ENCODE measurements around the gene MYO18A.

The MYO18A gene

DNA sequence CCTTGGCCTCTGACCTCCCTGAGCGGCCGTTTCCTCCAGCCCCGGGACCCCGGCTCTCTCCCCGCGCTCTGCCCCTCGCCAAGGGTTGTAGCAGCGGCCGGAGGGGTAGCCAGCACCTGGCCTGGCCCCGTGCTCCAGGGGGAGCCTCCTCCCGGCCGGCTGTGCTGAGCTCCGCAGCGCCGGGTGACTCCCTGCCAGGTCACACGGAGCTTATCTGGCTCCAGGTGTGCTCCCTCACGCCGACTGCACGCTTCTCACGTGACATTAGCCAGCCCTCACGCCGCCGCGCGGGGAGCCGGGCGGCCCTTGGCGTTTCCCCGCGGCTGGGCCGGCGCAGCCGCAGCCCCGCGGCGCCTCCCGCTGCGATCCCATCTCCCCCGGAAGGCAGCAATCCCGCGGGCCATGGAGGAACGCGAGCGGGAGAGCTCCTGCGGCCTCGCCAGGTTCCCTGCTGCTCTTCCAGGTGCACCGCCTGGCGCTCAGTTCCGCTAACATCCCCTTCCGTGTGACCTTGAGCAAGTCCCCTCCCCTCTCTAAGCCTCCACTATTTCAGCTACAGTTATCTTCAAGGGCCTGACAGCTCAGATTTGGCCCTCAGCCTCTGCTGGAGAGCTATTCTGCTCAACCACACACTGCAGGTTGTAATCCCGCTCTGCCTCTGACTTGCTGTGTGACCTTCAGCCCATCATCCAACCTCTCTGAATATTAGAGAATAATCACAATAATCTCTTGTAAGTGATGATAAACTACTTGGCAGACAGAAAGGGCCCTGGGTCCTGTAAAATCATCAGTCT lies 3.4 kb downstream of the MYO18A start (continued):
- TF ChIP-seq SP7 (tag by site-specific recombination; IDR thresholded peaks at IDR 0.05) (peak; percentile 80), ZNF2 (tag by site-specific recombination; IDR thresholded peaks at IDR 0.05) (0 out of 2 replicates have a peak, but pooled peaks have one; percentile 50), ZEB2 (tag by site-specific recombination; IDR thresholded peaks at IDR 0.05) (peak; percentile 61; the same call in 1 of the 2 replicates), SP3 (tag by site-specific recombination; IDR thresholded peaks at IDR 0.05) (no peak; the same call in 1 of the 2 replicates), ZSCAN16 (tag by site-specific recombination; IDR thresholded peaks at IDR 0.05) (no peak), ZBTB48 (tag by site-specific recombination; IDR thresholded peaks at IDR 0.05) (0 out of 2 replicates have a peak, but pooled peaks have one; percentile 41), ZNF174 (tag by site-specific recombination; IDR thresholded peaks at IDR 0.05) (no peak), ZNF514 (tag by site-specific recombination; IDR thresholded peaks at IDR 0.05) (no peak), ZBTB7A (tag by site-specific recombination; IDR thresholded peaks at IDR 0.05; ENCODE audit: low read depth) (no peak), ZSCAN23 (tag by site-specific recombination; IDR thresholded peaks at IDR 0.05) (no peak), ZNF202 (tag by site-specific recombination; IDR thresholded peaks at IDR 0.05; ENCODE audit: borderline replicate concordance) (no peak), ZNF48 (tag by site-specific recombination; IDR thresholded peaks at IDR 0.05) (no peak), ZNF133 (tag by site-specific recombination; IDR thresholded peaks at IDR 0.05) (no peak), ZBTB1 (tag by site-specific recombination; IDR thresholded peaks at IDR 0.05) (no peak), ZNF19 (tag by site-specific recombination; IDR thresholded peaks at IDR 0.05; ENCODE audit: low read depth) (no peak), TRIM28 (IDR thresholded peaks at IDR 0.05; ENCODE audit: borderline replicate concordance, low read length) (peak; percentile 81; the same call in 1 of the 2 replicates), ZNF549 (tag by site-specific recombination; IDR thresholded peaks at IDR 0.05) (no peak), ZNF768 (tag by site-specific recombination; IDR thresholded peaks at IDR 0.05) (peak; percentile 100), ZXDB (tag by site-specific recombination; IDR thresholded peaks at IDR 0.05) (peak; percentile 48; the same call in 1 of the 2 replicates), ZNF473 (tag by site-specific recombination; IDR thresholded peaks at IDR 0.05) (no peak), ZNF37A (tag by site-specific recombination; IDR thresholded peaks at IDR 0.05) (0 out of 2 replicates have a peak, but pooled peaks have one; percentile 50), GLIS1 (tag by site-specific recombination; IDR thresholded peaks at IDR 0.05) (peak; percentile 97), ZNF585B (tag by site-specific recombination; IDR thresholded peaks at IDR 0.05) (no peak)
- TF ChIP-seq, protein P1, sequence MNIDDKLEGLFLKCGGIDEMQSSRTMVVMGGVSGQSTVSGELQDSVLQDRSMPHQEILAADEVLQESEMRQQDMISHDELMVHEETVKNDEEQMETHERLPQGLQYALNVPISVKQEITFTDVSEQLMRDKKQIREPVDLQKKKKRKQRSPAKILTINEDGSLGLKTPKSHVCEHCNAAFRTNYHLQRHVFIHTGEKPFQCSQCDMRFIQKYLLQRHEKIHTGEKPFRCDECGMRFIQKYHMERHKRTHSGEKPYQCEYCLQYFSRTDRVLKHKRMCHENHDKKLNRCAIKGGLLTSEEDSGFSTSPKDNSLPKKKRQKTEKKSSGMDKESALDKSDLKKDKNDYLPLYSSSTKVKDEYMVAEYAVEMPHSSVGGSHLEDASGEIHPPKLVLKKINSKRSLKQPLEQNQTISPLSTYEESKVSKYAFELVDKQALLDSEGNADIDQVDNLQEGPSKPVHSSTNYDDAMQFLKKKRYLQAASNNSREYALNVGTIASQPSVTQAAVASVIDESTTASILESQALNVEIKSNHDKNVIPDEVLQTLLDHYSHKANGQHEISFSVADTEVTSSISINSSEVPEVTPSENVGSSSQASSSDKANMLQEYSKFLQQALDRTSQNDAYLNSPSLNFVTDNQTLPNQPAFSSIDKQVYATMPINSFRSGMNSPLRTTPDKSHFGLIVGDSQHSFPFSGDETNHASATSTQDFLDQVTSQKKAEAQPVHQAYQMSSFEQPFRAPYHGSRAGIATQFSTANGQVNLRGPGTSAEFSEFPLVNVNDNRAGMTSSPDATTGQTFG (tag by site-specific recombination; IDR thresholded peaks at IDR 0.05; ENCODE audit: borderline replicate concordance) = no peak
- TF ChIP-seq, protein P2, sequence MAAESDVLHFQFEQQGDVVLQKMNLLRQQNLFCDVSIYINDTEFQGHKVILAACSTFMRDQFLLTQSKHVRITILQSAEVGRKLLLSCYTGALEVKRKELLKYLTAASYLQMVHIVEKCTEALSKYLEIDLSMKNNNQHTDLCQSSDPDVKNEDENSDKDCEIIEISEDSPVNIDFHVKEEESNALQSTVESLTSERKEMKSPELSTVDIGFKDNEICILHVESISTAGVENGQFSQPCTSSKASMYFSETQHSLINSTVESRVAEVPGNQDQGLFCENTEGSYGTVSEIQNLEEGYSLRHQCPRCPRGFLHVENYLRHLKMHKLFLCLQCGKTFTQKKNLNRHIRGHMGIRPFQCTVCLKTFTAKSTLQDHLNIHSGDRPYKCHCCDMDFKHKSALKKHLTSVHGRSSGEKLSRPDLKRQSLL (tag by site-specific recombination; IDR thresholded peaks at IDR 0.05) = peak; percentile 60
- TF ChIP-seq, protein P3, sequence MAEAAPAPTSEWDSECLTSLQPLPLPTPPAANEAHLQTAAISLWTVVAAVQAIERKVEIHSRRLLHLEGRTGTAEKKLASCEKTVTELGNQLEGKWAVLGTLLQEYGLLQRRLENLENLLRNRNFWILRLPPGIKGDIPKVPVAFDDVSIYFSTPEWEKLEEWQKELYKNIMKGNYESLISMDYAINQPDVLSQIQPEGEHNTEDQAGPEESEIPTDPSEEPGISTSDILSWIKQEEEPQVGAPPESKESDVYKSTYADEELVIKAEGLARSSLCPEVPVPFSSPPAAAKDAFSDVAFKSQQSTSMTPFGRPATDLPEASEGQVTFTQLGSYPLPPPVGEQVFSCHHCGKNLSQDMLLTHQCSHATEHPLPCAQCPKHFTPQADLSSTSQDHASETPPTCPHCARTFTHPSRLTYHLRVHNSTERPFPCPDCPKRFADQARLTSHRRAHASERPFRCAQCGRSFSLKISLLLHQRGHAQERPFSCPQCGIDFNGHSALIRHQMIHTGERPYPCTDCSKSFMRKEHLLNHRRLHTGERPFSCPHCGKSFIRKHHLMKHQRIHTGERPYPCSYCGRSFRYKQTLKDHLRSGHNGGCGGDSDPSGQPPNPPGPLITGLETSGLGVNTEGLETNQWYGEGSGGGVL (tag by site-specific recombination; IDR thresholded peaks at IDR 0.05) = 0 out of 2 replicates have a peak, but pooled peaks have one; percentile 22
- TF ChIP-seq, protein P4, sequence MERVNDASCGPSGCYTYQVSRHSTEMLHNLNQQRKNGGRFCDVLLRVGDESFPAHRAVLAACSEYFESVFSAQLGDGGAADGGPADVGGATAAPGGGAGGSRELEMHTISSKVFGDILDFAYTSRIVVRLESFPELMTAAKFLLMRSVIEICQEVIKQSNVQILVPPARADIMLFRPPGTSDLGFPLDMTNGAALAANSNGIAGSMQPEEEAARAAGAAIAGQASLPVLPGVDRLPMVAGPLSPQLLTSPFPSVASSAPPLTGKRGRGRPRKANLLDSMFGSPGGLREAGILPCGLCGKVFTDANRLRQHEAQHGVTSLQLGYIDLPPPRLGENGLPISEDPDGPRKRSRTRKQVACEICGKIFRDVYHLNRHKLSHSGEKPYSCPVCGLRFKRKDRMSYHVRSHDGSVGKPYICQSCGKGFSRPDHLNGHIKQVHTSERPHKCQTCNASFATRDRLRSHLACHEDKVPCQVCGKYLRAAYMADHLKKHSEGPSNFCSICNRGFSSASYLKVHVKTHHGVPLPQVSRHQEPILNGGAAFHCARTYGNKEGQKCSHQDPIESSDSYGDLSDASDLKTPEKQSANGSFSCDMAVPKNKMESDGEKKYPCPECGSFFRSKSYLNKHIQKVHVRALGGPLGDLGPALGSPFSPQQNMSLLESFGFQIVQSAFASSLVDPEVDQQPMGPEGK (tag by site-specific recombination; IDR thresholded peaks at IDR 0.05) = peak; percentile 61; the same call in 1 of the 2 replicates
- TF ChIP-seq, protein P5, sequence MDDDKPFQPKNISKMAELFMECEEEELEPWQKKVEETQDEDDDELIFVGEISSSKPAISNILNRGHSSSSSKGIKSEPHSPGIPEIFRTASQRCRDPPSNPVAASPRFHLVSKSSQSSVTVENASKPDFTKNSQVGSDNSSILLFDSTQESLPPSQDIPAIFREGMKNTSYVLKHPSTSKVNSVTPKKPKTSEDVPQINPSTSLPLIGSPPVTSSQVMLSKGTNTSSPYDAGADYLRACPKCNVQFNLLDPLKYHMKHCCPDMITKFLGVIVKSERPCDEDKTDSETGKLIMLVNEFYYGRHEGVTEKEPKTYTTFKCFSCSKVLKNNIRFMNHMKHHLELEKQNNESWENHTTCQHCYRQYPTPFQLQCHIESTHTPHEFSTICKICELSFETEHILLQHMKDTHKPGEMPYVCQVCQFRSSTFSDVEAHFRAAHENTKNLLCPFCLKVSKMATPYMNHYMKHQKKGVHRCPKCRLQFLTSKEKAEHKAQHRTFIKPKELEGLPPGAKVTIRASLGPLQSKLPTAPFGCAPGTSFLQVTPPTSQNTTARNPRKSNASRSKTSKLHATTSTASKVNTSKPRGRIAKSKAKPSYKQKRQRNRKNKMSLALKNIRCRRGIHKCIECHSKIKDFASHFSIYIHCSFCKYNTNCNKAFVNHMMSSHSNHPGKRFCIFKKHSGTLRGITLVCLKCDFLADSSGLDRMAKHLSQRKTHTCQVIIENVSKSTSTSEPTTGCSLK (tag by site-specific recombination; IDR thresholded peaks at IDR 0.05) = no peak
- TF ChIP-seq, protein P6, sequence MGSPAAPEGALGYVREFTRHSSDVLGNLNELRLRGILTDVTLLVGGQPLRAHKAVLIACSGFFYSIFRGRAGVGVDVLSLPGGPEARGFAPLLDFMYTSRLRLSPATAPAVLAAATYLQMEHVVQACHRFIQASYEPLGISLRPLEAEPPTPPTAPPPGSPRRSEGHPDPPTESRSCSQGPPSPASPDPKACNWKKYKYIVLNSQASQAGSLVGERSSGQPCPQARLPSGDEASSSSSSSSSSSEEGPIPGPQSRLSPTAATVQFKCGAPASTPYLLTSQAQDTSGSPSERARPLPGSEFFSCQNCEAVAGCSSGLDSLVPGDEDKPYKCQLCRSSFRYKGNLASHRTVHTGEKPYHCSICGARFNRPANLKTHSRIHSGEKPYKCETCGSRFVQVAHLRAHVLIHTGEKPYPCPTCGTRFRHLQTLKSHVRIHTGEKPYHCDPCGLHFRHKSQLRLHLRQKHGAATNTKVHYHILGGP (tag by site-specific recombination; IDR thresholded peaks at IDR 0.05) = no peak

Data from HEK293 (cell line).